Activated CD8-positive, alpha-beta memory T cell treated with anti-CD3 and anti-CD28 coated beads, Interleukin-2, amount 10 ng/mL, durations not matched to agents 7 days and 5 days (primary cell): ENCODE measurements around the gene DDX59. TPM values are rescaled to one million over a fixed set of nuclear protein-coding genes. Genes with fewer than 3 reads are reported as not detected.
"Not testable (repeated sequence)": the region's sequence is repeated elsewhere in the genome, so short reads cannot be mapped to it uniquely, and the experiment has no call there.

Experiments used
- ATAC-seq: fragments of 150-1000 bp; cut with Tn5 transposase; one replicate; pipeline ENCODE4 v1.10.0; 2021; ENCODE audit warnings: moderate library complexity
- CTCF ChIA-PET: fragments of 350-600 bp; sonication (Branson Sonifier 250); formaldehyde crosslinking; loops from one replicate; lab custom pipeline; 2021; ENCODE audit warnings: antibody characterized with exemption; lab: Charles Lee
- DNase-seq: peaks from one replicate; pipeline ENCODE4 v3.0.0-alpha.2; 2020
- H3K27ac Mint-ChIP-seq: one replicate; pipeline ENCODE4 v1.8.0; 2021; ENCODE audit warnings: mild to moderate bottlenecking, mixed read lengths
- H3K27me3 Mint-ChIP-seq: one replicate; pipeline ENCODE4 v1.8.0; 2021; ENCODE audit warnings: mixed read lengths
- H3K36me3 Mint-ChIP-seq: one replicate; pipeline ENCODE4 v1.8.0; 2021; ENCODE audit warnings: mild to moderate bottlenecking, mixed read lengths
- H3K4me1 Mint-ChIP-seq: one replicate; pipeline ENCODE4 v1.8.0; 2021; ENCODE audit warnings: mixed read lengths
- H3K4me3 Mint-ChIP-seq: one replicate; pipeline ENCODE4 v1.8.0; 2021; ENCODE audit warnings: mild to moderate bottlenecking, moderate library complexity, mixed read lengths
- H3K9me3 Mint-ChIP-seq: one replicate; pipeline ENCODE4 v1.8.0; 2022; ENCODE audit warnings: low read depth, mixed read lengths
- total RNA-seq, 2 experiments: library from RNA; stranded (reverse); gene quantifications; one replicate each; pipeline ENCODE4 v1.2.3, GENCODE V29; 2021

Gene DDX59
- total RNA-seq, 2 experiments from 2014 or later, result 33.6 to 35.9 TPM

GRCh38 chr1:200634261-200635122 is 35.2 kb downstream of the DDX59 start:
- no peak overlapping the region for H3K27ac Mint-ChIP-seq
- CTCF ChIA-PET, result interaction anchor here (0.9 to 1.9 kb wide), 4 partner anchors 9 to 18 kb away, joined by 3 to 8 read pairs (median 3); no protein-coding TSS in a partner anchor
- DNase-seq (no peak), ATAC-seq (no peak)
- H3K9me3 Mint-ChIP-seq, result no peaks in the 10 kb centered on the region
- H3K4me1 Mint-ChIP-seq, result no peaks in the 10 kb centered on the region
- H3K36me3 Mint-ChIP-seq, result peaks cover 2% of the 10 kb centered on the region
- H3K27me3 Mint-ChIP-seq, result peaks cover 5% of the 10 kb centered on the region
- H3K4me3 Mint-ChIP-seq, result no peak overlapping the region

GRCh38 chr1:200631375-200631774 is 38.3 kb downstream of the DDX59 start:
- CTCF ChIA-PET, result no interaction called here
- H3K27me3 Mint-ChIP-seq, result peaks cover 9% of the 10 kb centered on the region

GRCh38 chr1:200630515-200630899 is 39.2 kb downstream of the DDX59 start:
- H3K27me3 Mint-ChIP-seq, H3K4me3 Mint-ChIP-seq, H3K36me3 Mint-ChIP-seq, H3K27ac Mint-ChIP-seq, DNase-seq, H3K9me3 Mint-ChIP-seq, ATAC-seq: not testable (repeated sequence)
- H3K4me1 Mint-ChIP-seq, result peaks cover 34% of the 10 kb centered on the region
- CTCF ChIA-PET, result interaction anchor here (1.3 to 2.0 kb wide), 3 partner anchors 18 to 173 kb away, joined by 3 to 4 read pairs (median 4); partner anchors contain the start of gene DDX59

More at GRCh38 chr1:200631375-200631774, 38.3 kb downstream of the DDX59 start:
- DNase-seq (no peak), ATAC-seq (no peak)
- Mint-ChIP-seq H3K27ac (no peak overlapping the region), H3K4me3 (no peak overlapping the region), H3K9me3 (no peaks in the 10 kb centered on the region), H3K4me1 (peaks cover 27% of the 10 kb centered on the region), H3K36me3 (no peaks in the 10 kb centered on the region)

- peaks cover 39% of the 10 kb centered on the region for H3K4me1 Mint-ChIP-seq
- H3K9me3 Mint-ChIP-seq, result no peaks in the 10 kb centered on the region
- peaks cover 9% of the 10 kb centered on the region for H3K27me3 Mint-ChIP-seq
- no peaks in the 10 kb centered on the region for H3K36me3 Mint-ChIP-seq
- no peak for DNase-seq
- CTCF ChIA-PET, result interaction anchor here (1.3 to 2.0 kb wide), 3 partner anchors 18 to 174 kb away, joined by 3 to 4 read pairs (median 4); partner anchors contain the start of gene DDX59
- H3K4me3 Mint-ChIP-seq, result no peak overlapping the region
- H3K27ac Mint-ChIP-seq, result no peak overlapping the region
- ATAC-seq, result no peak
Measured at GRCh38 chr1:200629876-200630514, 39.7 kb downstream of the DDX59 start.

- Mint-ChIP-seq H3K4me3 (peak overlapping the region; percentile 44), H3K27me3 (peaks cover 9% of the 10 kb centered on the region)
- CTCF ChIA-PET, result interaction anchor here (1.0 to 2.7 kb wide), 6 partner anchors 24 to 174 kb away, joined by 4 to 15 read pairs (median 6); partner anchors contain the start of gene DDX59
Measured at GRCh38 chr1:200628223-200628881, 41.4 kb downstream of the DDX59 start.

GRCh38 chr1:200627575-200628222 is 42.0 kb downstream of the DDX59 start:
- no peaks in the 10 kb centered on the region for H3K9me3 Mint-ChIP-seq
- DNase-seq, result no peak
- peak overlapping the region; percentile 80 for H3K27ac Mint-ChIP-seq
- CTCF ChIA-PET, result interaction anchor here (1.0 to 2.7 kb wide), 6 partner anchors 24 to 175 kb away, joined by 4 to 15 read pairs (median 6); partner anchors contain the start of gene DDX59
- H3K27me3 Mint-ChIP-seq, result peaks cover 9% of the 10 kb centered on the region
- H3K4me1 Mint-ChIP-seq, result peaks cover 47% of the 10 kb centered on the region
- H3K4me3 Mint-ChIP-seq, result peak overlapping the region; percentile 44
- no peak for ATAC-seq
- H3K36me3 Mint-ChIP-seq, result no peaks in the 10 kb centered on the region

More at GRCh38 chr1:200628223-200628881, 41.4 kb downstream of the DDX59 start:
- H3K9me3 Mint-ChIP-seq, result no peaks in the 10 kb centered on the region
- DNase-seq (peak; percentile 75), ATAC-seq (peak; percentile 75)
- peaks cover 43% of the 10 kb centered on the region for H3K4me1 Mint-ChIP-seq
- peak overlapping the region; percentile 80 for H3K27ac Mint-ChIP-seq
- no peaks in the 10 kb centered on the region for H3K36me3 Mint-ChIP-seq

GRCh38 chr1:200626853-200627534 is 42.7 kb downstream of the DDX59 start:
- Mint-ChIP-seq H3K27ac (peak overlapping the region; percentile 80), H3K27me3 (peaks cover 9% of the 10 kb centered on the region), H3K4me1 (peaks cover 47% of the 10 kb centered on the region), H3K36me3 (no peaks in the 10 kb centered on the region), H3K4me3 (no peak overlapping the region), H3K9me3 (no peaks in the 10 kb centered on the region)
- ATAC-seq (no peak), DNase-seq (no peak)
- CTCF ChIA-PET, result interaction anchor here (0.8 to 2.7 kb wide), 5 partner anchors 25 to 176 kb away, joined by 3 to 15 read pairs (median 8); partner anchors contain the start of gene DDX59

GRCh38 chr1:200625381-200625824 is 44.3 kb downstream of the DDX59 start:
- DNase-seq (no peak), ATAC-seq (peak; percentile 11)
- peaks cover 9% of the 10 kb centered on the region for H3K27me3 Mint-ChIP-seq
- peak overlapping the region; percentile 17 for H3K4me3 Mint-ChIP-seq
- CTCF ChIA-PET, result interaction anchor here (0.6 to 5.5 kb wide), 5 partner anchors 9 to 266 kb away, joined by 3 to 75 read pairs (median 4); partner anchors contain the start of gene DDX59
- H3K27ac Mint-ChIP-seq, result peak overlapping the region; percentile 67
- no peaks in the 10 kb centered on the region for H3K9me3 Mint-ChIP-seq
- H3K4me1 Mint-ChIP-seq, result peaks cover 49% of the 10 kb centered on the region
- H3K36me3 Mint-ChIP-seq, result no peaks in the 10 kb centered on the region

- DNase-seq (no peak), ATAC-seq (no peak)
- Mint-ChIP-seq H3K9me3 (no peaks in the 10 kb centered on the region), H3K27me3 (peaks cover 7% of the 10 kb centered on the region), H3K4me1 (peaks cover 51% of the 10 kb centered on the region), H3K27ac (peak overlapping the region; percentile 67), H3K4me3 (peak overlapping the region; percentile 17), H3K36me3 (peaks cover 2% of the 10 kb centered on the region)
- CTCF ChIA-PET, result interaction anchor here (0.6 to 5.5 kb wide), 5 partner anchors 9 to 266 kb away, joined by 3 to 75 read pairs (median 4); partner anchors contain the start of gene DDX59
Measured at GRCh38 chr1:200624679-200625335, 44.9 kb downstream of the DDX59 start.

GRCh38 chr1:200620273-200621131 is 49.2 kb downstream of the DDX59 start, which contains the start of gene KIF14:
KIF14 (minus strand) TSS chr1:200620751; CDS start chr1:200618723, 2,028 bp downstream.
- peak; percentile 98 for DNase-seq
- Mint-ChIP-seq H3K9me3 (no peaks in the 10 kb centered on the region), H3K4me1 (peaks cover 48% of the 10 kb centered on the region), H3K27ac (peak within 1 kb of the TSS; percentile 87), H3K4me3 (peak within 1 kb of the TSS; percentile 87), H3K36me3 (peaks cover 35% of the 10 kb centered on the region), H3K27me3 (no peaks in the 10 kb centered on the region)
- ATAC-seq, result peak; percentile 97
- CTCF ChIA-PET, result interaction anchor here (1.7 to 5.5 kb wide), 6 partner anchors 13 to 499 kb away, joined by 5 to 75 read pairs (median 23); partner anchors contain the start of gene DDX59
